ENCODE data around the gene NTM.

NTM gene

GRCh38 chr11:132202621-132203020 lies 832.2 kb downstream of the NTM start (continued):
- TF ChIP-seq ZNF510 (tag by site-specific recombination; IDR thresholded peaks at IDR 0.05; ENCODE audit: insufficient replicate concordance) = no peak
- TF ChIP-seq ZBTB6 (tag by site-specific recombination; IDR thresholded peaks at IDR 0.05) = no peak

- Histone ChIP-seq H3K4me3 (ENCODE audit: low read depth, low read length) (no peak overlapping the region), H3K27ac (ENCODE audit: extremely low read depth, low read depth, low read length) (no peak overlapping the region), H3K9me3 (ENCODE audit: control insufficient read depth, insufficient read depth, low read depth, low read length) (no peaks in the 10 kb centered on the region), H3K36me3 (ENCODE audit: control insufficient read depth in 2 of 2, insufficient read depth in 1 of 2, low read length in 2 of 2) (no peaks in the 10 kb centered on the region), H3K4me1 (ENCODE audit: control insufficient read depth, insufficient read depth, low read length) (no peaks in the 10 kb centered on the region)
- POLR2A ChIA-PET = no interaction called here
- CTCF ChIA-PET = no interaction called here
- no peak for TF ChIP-seq ZFHX2 (tag by site-specific recombination; conservative IDR thresholded peaks at IDR 0.05)
- TF ChIP-seq ZNF791 (tag by site-specific recombination; IDR thresholded peaks at IDR 0.05) = no peak
- no peak for TF ChIP-seq ZNF10 (tag by site-specific recombination; IDR thresholded peaks at IDR 0.05)
- TF ChIP-seq ZNF623 (tag by site-specific recombination; IDR thresholded peaks at IDR 0.05) = no peak
- no peak for TF ChIP-seq ZNF560 (tag by site-specific recombination; IDR thresholded peaks at IDR 0.05; ENCODE audit: borderline replicate concordance)
- no peak for TF ChIP-seq ZNF426 (tag by site-specific recombination; IDR thresholded peaks at IDR 0.05)
- TF ChIP-seq ZNF19 (tag by site-specific recombination; IDR thresholded peaks at IDR 0.05; ENCODE audit: low read depth) = no peak
- no peak for TF ChIP-seq ATF2 (tag by site-specific recombination; IDR thresholded peaks at IDR 0.05; ENCODE audit: low read depth)
- no peak for TF ChIP-seq KLF7 (tag by site-specific recombination; IDR thresholded peaks at IDR 0.05; ENCODE audit: borderline replicate concordance)
- TF ChIP-seq ZNF629 (tag by site-specific recombination; IDR thresholded peaks at IDR 0.05) = no peak
- TF ChIP-seq ZNF610 (tag by site-specific recombination; IDR thresholded peaks at IDR 0.05; ENCODE audit: borderline replicate concordance) = no peak
- TF ChIP-seq ZNF23 (tag by site-specific recombination; IDR thresholded peaks at IDR 0.05; ENCODE audit: borderline replicate concordance) = no peak
These were observed 834.6 kb downstream of the NTM start for GRCh38 chr11:132205006-132205405.

GRCh38 chr11:132205496-132205895 lies 835.1 kb downstream of the NTM start:
- Histone ChIP-seq H3K4me1 (ENCODE audit: control insufficient read depth, insufficient read depth, low read length) (no peaks in the 10 kb centered on the region), H3K9me3 (ENCODE audit: control insufficient read depth, insufficient read depth, low read depth, low read length) (no peaks in the 10 kb centered on the region), H3K36me3 (ENCODE audit: control insufficient read depth in 2 of 2, insufficient read depth in 1 of 2, low read length in 2 of 2) (no peaks in the 10 kb centered on the region), H3K27ac (ENCODE audit: extremely low read depth, low read depth, low read length) (no peak overlapping the region), H3K4me3 (ENCODE audit: low read depth, low read length) (no peak overlapping the region)
- no peak for TF ChIP-seq TRIM28 (IDR thresholded peaks at IDR 0.05; ENCODE audit: borderline replicate concordance, low read length)
- TF ChIP-seq AEBP2 (tag by site-specific recombination; IDR thresholded peaks at IDR 0.05; ENCODE audit: borderline replicate concordance) = no peak
- TF ChIP-seq OSR2 (tag by site-specific recombination; IDR thresholded peaks at IDR 0.05) = no peak
- TF ChIP-seq ZXDB (tag by site-specific recombination; IDR thresholded peaks at IDR 0.05) = no peak
- TF ChIP-seq ZNF488 (tag by site-specific recombination; IDR thresholded peaks at IDR 0.05) = no peak
- no peak for TF ChIP-seq HOXD13 (CRISPR knock-in tag; IDR thresholded peaks at IDR 0.05; ENCODE audit: borderline replicate concordance)
- TF ChIP-seq ZNF138 (tag by site-specific recombination; IDR thresholded peaks at IDR 0.05; ENCODE audit: borderline replicate concordance) = no peak
- TF ChIP-seq ZNF501 (tag by site-specific recombination; IDR thresholded peaks at IDR 0.05) = no peak
- no peak for TF ChIP-seq GLI2 (tag by site-specific recombination; IDR thresholded peaks at IDR 0.05; ENCODE audit: borderline replicate concordance, low read depth)
- TF ChIP-seq SCRT1 (tag by site-specific recombination; IDR thresholded peaks at IDR 0.05; ENCODE audit: borderline replicate concordance) = no peak
- no peak for TF ChIP-seq ZNF76 (tag by site-specific recombination; IDR thresholded peaks at IDR 0.05; ENCODE audit: borderline replicate concordance, low read depth)
- no peak for TF ChIP-seq ZNF514 (tag by site-specific recombination; IDR thresholded peaks at IDR 0.05)
- TF ChIP-seq KLF1 (tag by site-specific recombination; IDR thresholded peaks at IDR 0.05) = no peak
- TF ChIP-seq ZNF398 (tag by site-specific recombination; IDR thresholded peaks at IDR 0.05) = no peak
- ChIA-PET CTCF (no interaction called here), POLR2A (no interaction called here)

Measured in HEK293 (cell line).